Hepatocyte (in vitro differentiated cells): ENCODE results near the gene SAMD1. TPM values are rescaled to one million over a fixed set of nuclear protein-coding genes. Genes with fewer than 3 reads are reported as not detected.

Experiments
- DNase-seq: peaks from one replicate; pipeline ENCODE4 v3.0.0-alpha.2; 2016; ENCODE audit warnings: low spot score
- H2AFZ ChIP-seq: fragments of 200-600 bp; sonication (generic); 2 replicates; pipeline ENCODE4 v1.6.0; 2016; ENCODE audit warnings: antibody characterized with exemption, mild to moderate bottlenecking
- H3K27ac ChIP-seq: fragments of 200-600 bp; sonication (generic); 2 replicates; pipeline ENCODE4 v1.5.1; 2016; ENCODE audit warnings: mild to moderate bottlenecking
- H3K27me3 ChIP-seq: fragments of 200-600 bp; sonication (generic); 2 replicates; pipeline ENCODE4 v1.6.1; 2016
- H3K36me3 ChIP-seq: fragments of 200-600 bp; sonication (generic); replicated peaks from 2 replicates; pipeline ENCODE4 v1.5.1; 2016; ENCODE audit warnings: low read depth; ENCODE audit not compliant: insufficient read depth
- H3K4me1 ChIP-seq: fragments of 200-600 bp; sonication (generic); 2 replicates; pipeline ENCODE4 v1.5.1; 2016; ENCODE audit warnings: mild to moderate bottlenecking, moderate library complexity; ENCODE audit not compliant: insufficient read depth
- H3K4me2 ChIP-seq: fragments of 200-600 bp; sonication (generic); 2 replicates; pipeline ENCODE4 v1.6.0; 2016
- H3K4me3 ChIP-seq: fragments of 200-600 bp; sonication (generic); 2 replicates; pipeline ENCODE4 v1.5.1; 2016; ENCODE audit warnings: mild to moderate bottlenecking
- H3K79me2 ChIP-seq: fragments of 200-600 bp; sonication (generic); 2 replicates; pipeline ENCODE4 v1.6.0; 2017; ENCODE audit warnings: mild to moderate bottlenecking
- H3K9me2 ChIP-seq: fragments of 200-600 bp; sonication (generic); replicated peaks from 2 replicates; pipeline ENCODE4 v1.6.0; 2017; ENCODE audit warnings: mild to moderate bottlenecking; ENCODE audit not compliant: insufficient read depth
- H3K9me3 ChIP-seq: fragments of 200-600 bp; sonication (generic); 2 replicates; pipeline ENCODE4 v1.5.1; 2016; ENCODE audit warnings: low read depth, mild to moderate bottlenecking
- H4K20me1 ChIP-seq: fragments of 200-600 bp; sonication (generic); 2 replicates; pipeline ENCODE4 v1.6.0; 2016; ENCODE audit warnings: mild to moderate bottlenecking; ENCODE audit not compliant: insufficient read depth, poor library complexity, severe bottlenecking
- EZH2 ChIP-seq: fragments of 200-600 bp; sonication (generic); IDR thresholded peaks from 2 replicates; pipeline ENCODE4 v1.6.1; 2016; ENCODE audit warnings: antibody characterized with exemption, mild to moderate bottlenecking, borderline replicate concordance
- EZH2phosphoT487 ChIP-seq: fragments of 200-600 bp; sonication (generic); IDR thresholded peaks from one replicate; pipeline ENCODE4 v1.6.1; 2018; ENCODE audit warnings: antibody characterized with exemption, mild to moderate bottlenecking, low read depth, moderate library complexity; ENCODE audit not compliant: unreplicated experiment, severe bottlenecking
- WGBS: methylation state at CpG from one replicate; pipeline ENCODE4 v1.1.6; 2016; ENCODE audit warnings: low lambda C conversion rate; ENCODE audit errors: missing lambda C conversion rate; 5-methylcytosine and 5-hydroxymethylcytosine counted together
- polyA plus RNA-seq: library from polyadenylated mRNA; unstranded; fragments of >200 nt; fragmentation: Nextera tagmentation; extraction: Ambion mirVana; gene quantifications from 2 replicates; pipeline ENCODE4 v1.2.1, GENCODE V29; 2016
- total RNA-seq: library from RNA; depleted of rRNA; stranded (reverse); fragments of >200 nt; gene quantifications from 2 replicates; pipeline ENCODE4 v1.2.3, GENCODE V29; 2014
- TF ChIP-seq, protein P1 (sequence below): fragments of 200-600 bp; sonication (generic); IDR thresholded peaks from 2 replicates; pipeline ENCODE4 v1.5.1; 2016; ENCODE audit warnings: antibody characterized with exemption, mild to moderate bottlenecking; ENCODE audit not compliant: poor library complexity

The SAMD1 gene
- total and polyA plus RNA-seq, 2 experiments from 2014 or later, result 35.8 to 45.6 TPM

DNA sequence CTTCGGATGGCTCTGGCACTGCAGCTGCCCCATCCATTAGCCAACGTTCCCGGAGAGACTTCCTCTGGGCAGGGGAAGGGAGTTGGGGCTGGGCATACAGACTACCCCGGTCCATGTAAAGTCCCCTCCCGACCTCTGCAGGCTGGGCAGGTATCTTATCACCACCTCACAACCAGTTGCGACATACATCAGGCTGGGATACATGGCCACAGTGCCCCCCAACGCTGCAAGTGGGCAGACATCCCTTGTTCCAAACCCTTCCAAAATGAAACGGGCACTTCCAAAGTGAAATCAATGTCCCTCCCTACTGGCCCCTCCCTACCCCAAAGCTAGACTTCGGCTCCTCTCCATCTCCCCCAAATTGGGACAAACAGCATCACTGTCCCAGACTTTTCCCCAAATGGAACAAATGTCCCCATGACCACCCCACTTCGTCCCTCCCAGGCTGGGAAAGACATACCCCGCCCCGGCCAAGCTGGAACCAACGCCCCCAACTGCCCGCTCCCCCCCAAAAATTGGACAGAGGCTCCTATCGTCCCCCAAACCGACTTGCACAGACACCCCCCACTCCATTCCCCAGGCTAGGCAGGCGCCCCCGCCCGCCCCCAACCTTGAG, 33.7 kb downstream of the SAMD1 start:
- Histone ChIP-seq H3K9me2 (no peaks in the 10 kb centered on the region), H3K36me3 (no peaks in the 10 kb centered on the region), H3K4me3 (peak overlapping the region; percentile 29), H3K9me3 (no peaks in the 10 kb centered on the region), H2AFZ (no peak overlapping the region), H3K4me1 (peaks cover 5% of the 10 kb centered on the region), H3K79me2 (no peaks in the 10 kb centered on the region), H4K20me1 (no peaks in the 10 kb centered on the region), H3K27me3 (peaks cover 16% of the 10 kb centered on the region), H3K4me2 (peak overlapping the region; percentile 81), H3K27ac (no peak overlapping the region)
- TF ChIP-seq, protein P1, sequence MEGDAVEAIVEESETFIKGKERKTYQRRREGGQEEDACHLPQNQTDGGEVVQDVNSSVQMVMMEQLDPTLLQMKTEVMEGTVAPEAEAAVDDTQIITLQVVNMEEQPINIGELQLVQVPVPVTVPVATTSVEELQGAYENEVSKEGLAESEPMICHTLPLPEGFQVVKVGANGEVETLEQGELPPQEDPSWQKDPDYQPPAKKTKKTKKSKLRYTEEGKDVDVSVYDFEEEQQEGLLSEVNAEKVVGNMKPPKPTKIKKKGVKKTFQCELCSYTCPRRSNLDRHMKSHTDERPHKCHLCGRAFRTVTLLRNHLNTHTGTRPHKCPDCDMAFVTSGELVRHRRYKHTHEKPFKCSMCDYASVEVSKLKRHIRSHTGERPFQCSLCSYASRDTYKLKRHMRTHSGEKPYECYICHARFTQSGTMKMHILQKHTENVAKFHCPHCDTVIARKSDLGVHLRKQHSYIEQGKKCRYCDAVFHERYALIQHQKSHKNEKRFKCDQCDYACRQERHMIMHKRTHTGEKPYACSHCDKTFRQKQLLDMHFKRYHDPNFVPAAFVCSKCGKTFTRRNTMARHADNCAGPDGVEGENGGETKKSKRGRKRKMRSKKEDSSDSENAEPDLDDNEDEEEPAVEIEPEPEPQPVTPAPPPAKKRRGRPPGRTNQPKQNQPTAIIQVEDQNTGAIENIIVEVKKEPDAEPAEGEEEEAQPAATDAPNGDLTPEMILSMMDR, result no peak
- TF ChIP-seq EZH2phosphoT487 (no peak), EZH2 (no peak)
- WGBS, result 24% methylated on average over 17 of the region's 19 CpGs
- DNase-seq, result no peak

DNA sequence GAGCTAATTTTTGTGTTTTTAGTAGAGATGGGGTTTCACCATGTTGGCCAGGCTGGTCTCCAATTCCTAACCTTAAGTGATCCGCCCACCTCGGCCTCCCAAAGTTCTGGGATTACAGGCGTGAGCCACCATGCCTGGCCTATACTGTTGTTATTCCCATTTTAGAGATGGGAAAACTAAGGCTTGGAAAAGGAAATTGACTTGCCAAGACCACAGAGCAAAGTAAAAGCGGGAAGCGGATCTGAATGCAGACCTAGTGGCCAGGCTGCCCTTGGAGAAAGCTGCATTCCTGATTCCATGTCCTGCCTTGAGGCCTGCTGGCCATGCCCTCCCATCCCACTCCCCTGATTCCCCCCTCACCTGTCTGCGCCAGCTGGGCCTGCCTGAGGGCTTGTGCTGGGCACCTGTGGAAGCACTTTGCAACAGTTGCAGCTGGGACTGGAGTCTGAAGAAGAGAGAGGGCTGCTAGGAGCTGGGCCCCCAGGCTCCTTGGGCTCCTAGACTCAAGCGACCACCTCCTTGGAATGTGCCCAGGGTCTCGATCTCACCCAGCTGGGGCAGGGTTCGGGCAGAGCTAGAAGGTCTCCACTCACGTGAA, 34.4 kb downstream of the SAMD1 start:
- H3K4me1 ChIP-seq, result peaks cover 5% of the 10 kb centered on the region
- TF ChIP-seq, protein P1, result no peak
- TF ChIP-seq EZH2, result no peak
- no peak for TF ChIP-seq EZH2phosphoT487
- H4K20me1 ChIP-seq, result no peaks in the 10 kb centered on the region
- peaks cover 16% of the 10 kb centered on the region for H3K27me3 ChIP-seq
- H3K27ac ChIP-seq, result no peak overlapping the region
- no peaks in the 10 kb centered on the region for H3K79me2 ChIP-seq
- H3K9me3 ChIP-seq, result no peaks in the 10 kb centered on the region
- no peak for DNase-seq
- H3K36me3 ChIP-seq, result no peaks in the 10 kb centered on the region
- H3K9me2 ChIP-seq, result no peaks in the 10 kb centered on the region
- no peak overlapping the region for H3K4me2 ChIP-seq
- 95% methylated on average over 10 of the region's 10 CpGs for whole genome bisulfite sequencing
- no peak overlapping the region for H3K4me3 ChIP-seq
- H2AFZ ChIP-seq, result no peak overlapping the region

DNA sequence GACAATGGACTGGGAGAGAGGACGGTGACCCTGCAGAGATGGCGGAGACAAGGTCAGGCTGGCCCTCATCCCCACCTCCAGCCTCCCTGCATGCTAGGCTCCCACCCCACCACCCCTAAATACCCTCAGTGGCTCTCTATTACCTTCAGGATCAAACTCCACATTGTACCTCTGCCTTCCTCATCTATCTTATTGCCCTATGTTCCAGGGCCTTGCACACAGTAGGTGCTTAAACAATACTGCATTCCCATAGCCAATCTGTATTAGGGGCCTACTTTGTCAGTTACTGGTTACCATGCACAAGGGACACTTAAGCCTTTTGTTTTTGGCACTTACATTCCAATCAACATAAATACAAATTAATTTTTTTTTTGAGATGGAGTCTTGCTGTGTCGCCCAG, 35.2 kb downstream of the SAMD1 start:
- 89% methylated on average over 3 of the region's 3 CpGs for WGBS
- no peak overlapping the region for H3K27ac ChIP-seq
- H3K4me2 ChIP-seq, result no peak overlapping the region

More for the DNA sequence above, 35.2 kb downstream of the SAMD1 start:
- Histone ChIP-seq H3K36me3 (no peaks in the 10 kb centered on the region), H3K4me1 (peaks cover 5% of the 10 kb centered on the region), H3K27me3 (peaks cover 16% of the 10 kb centered on the region), H3K9me3 (no peaks in the 10 kb centered on the region), H3K4me3 (no peak overlapping the region), H3K9me2 (no peaks in the 10 kb centered on the region), H2AFZ (no peak overlapping the region), H4K20me1 (no peaks in the 10 kb centered on the region), H3K79me2 (no peaks in the 10 kb centered on the region)
- TF ChIP-seq EZH2phosphoT487 (no peak), EZH2 (no peak)
- TF ChIP-seq, protein P1, result no peak
- DNase-seq, result no peak
